Peyer's patch (tissue), 4 donors: ENCODE data around the gene MAP3K21.

ENCODE experiments used
- CTCF ChIP-seq, 6 experiments: fragments of 450-650 bp in 4 of 6; fragments of 200-600 bp in 2 of 6; sonication (generic) in 1 of 6; IDR thresholded peaks; one replicate each; pipeline ENCODE4 v1.5.1; 2017 to 2019; ENCODE audit warnings: antibody characterized with exemption in 6 of 6, mild to moderate bottlenecking in 3 of 6, moderate library complexity in 1 of 6
- POLR2A ChIP-seq, 2 donors: fragments of 450-650 bp; IDR thresholded peaks; one replicate each; pipeline ENCODE4 v1.5.1; 2017; ENCODE audit warnings: antibody characterized with exemption in 2 of 2, mild to moderate bottlenecking in 2 of 2, moderate library complexity in 2 of 2

- no peak for TF ChIP-seq CTCF (IDR thresholded peaks at IDR 0.05)
- no peak for TF ChIP-seq POLR2A (IDR thresholded peaks at IDR 0.05)
Observed at GRCh38 chr1:233368106-233368788, 40.7 kb downstream of the MAP3K21 start.
